ENCODE results near the gene ACSL6.

GRCh38 chr5:132049093-132049492 is 37.6 kb upstream of the ACSL6 start:
- TF ChIP-seq CTCF (IDR thresholded peaks at IDR 0.05) (no peak), POLR2A (IDR thresholded peaks at IDR 0.05) (no peak)

All from uterus (tissue), 2 donors.